Astrocyte (in vitro differentiated cells and primary cell): Measurements from ENCODE around the gene ITSN1.

Experiments
- CTCF ChIP-seq: IDR thresholded peaks from 2 replicates; pipeline ENCODE4 v1.5.1; 2011; ENCODE audit warnings: low read depth, mild to moderate bottlenecking, inconsistent platforms, low read length, moderate library complexity; ENCODE audit not compliant: insufficient read depth
- EZH2 ChIP-seq: IDR thresholded peaks from 2 replicates; pipeline ENCODE4 v1.6.1; 2012; ENCODE audit warnings: mild to moderate bottlenecking, low read length, inconsistent platforms; ENCODE audit not compliant: insufficient read depth

- TF ChIP-seq EZH2 (no peak), CTCF (no peak)
Observed at GRCh38 chr21:33770542-33770941, 128.2 kb downstream of the ITSN1 start.
